Ishikawa (cell line): ENCODE data around the gene EXT2.

Experiments used
- CEBPB ChIP-seq: IDR thresholded peaks from 2 replicates; pipeline ENCODE4 v1.6.1; 2012
- CREB1 ChIP-seq: IDR thresholded peaks from 2 replicates; pipeline ENCODE4 v1.6.1; 2012; ENCODE audit warnings: low read depth
- EGR1 ChIP-seq: IDR thresholded peaks from 2 replicates; pipeline ENCODE4 v1.6.1; 2012
- EP300 ChIP-seq: IDR thresholded peaks from 2 replicates; pipeline ENCODE4 v1.6.1; 2012; ENCODE audit warnings: borderline replicate concordance
- FOXM1 ChIP-seq: IDR thresholded peaks from 2 replicates; pipeline ENCODE4 v1.6.1; 2012; ENCODE audit warnings: low read depth, borderline replicate concordance
- NFIC ChIP-seq: IDR thresholded peaks from 2 replicates; pipeline ENCODE4 v1.6.1; 2012
- RAD21 ChIP-seq: IDR thresholded peaks from 2 replicates; pipeline ENCODE4 v1.6.1; 2012; ENCODE audit warnings: low read depth
- TAF1 ChIP-seq: IDR thresholded peaks from 2 replicates; pipeline ENCODE4 v1.6.1; 2012; ENCODE audit warnings: low read depth, mild to moderate bottlenecking
- TCF12 ChIP-seq: IDR thresholded peaks from 2 replicates; pipeline ENCODE4 v1.6.1; 2012; ENCODE audit warnings: low read depth
- TEAD4 ChIP-seq: IDR thresholded peaks from 2 replicates; pipeline ENCODE4 v1.6.1; 2012
- USF1 ChIP-seq: IDR thresholded peaks from 2 replicates; pipeline ENCODE4 v1.6.1; 2012
- YY1 ChIP-seq: IDR thresholded peaks from 2 replicates; pipeline ENCODE4 v1.6.1; 2012; ENCODE audit warnings: low read depth
- ZBTB7A ChIP-seq: IDR thresholded peaks from 2 replicates; pipeline ENCODE4 v1.6.1; 2012; ENCODE audit warnings: low read depth
- TF ChIP-seq, protein P1 (sequence below): IDR thresholded peaks from 2 replicates; pipeline ENCODE4 v1.6.1; 2012
- TF ChIP-seq, protein P2 (sequence below): IDR thresholded peaks from 2 replicates; pipeline ENCODE4 v1.6.1; 2012; ENCODE audit warnings: low read depth, mild to moderate bottlenecking

Gene EXT2

DNA sequence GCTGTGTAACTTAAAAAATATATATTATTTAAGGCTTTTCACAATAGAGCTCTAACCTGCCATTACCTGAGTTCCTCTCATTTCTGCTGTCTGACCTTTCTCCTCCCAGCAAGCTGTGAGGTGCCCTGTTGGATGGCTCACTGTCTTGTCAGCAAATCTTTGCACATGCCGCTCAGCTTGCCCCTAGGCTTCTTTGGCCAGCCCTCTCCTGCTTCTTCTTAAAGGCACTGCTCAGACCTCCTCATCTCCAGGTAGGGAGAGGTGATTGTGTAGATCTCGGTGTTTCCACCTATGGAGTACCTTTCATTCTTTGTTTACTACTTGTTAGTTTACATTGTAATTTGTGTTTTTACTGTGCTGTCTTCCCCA lies 96.5 kb downstream of the EXT2 start:
- TF ChIP-seq CEBPB (no peak), NFIC (no peak), TEAD4 (no peak), YY1 (no peak), RAD21 (no peak), USF1 (no peak), TAF1 (no peak), CREB1 (no peak), EGR1 (no peak), TCF12 (no peak), EP300 (no peak), FOXM1 (no peak), ZBTB7A (no peak)
- TF ChIP-seq, protein P1, sequence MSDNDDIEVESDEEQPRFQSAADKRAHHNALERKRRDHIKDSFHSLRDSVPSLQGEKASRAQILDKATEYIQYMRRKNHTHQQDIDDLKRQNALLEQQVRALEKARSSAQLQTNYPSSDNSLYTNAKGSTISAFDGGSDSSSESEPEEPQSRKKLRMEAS = no peak
- TF ChIP-seq, protein P2, sequence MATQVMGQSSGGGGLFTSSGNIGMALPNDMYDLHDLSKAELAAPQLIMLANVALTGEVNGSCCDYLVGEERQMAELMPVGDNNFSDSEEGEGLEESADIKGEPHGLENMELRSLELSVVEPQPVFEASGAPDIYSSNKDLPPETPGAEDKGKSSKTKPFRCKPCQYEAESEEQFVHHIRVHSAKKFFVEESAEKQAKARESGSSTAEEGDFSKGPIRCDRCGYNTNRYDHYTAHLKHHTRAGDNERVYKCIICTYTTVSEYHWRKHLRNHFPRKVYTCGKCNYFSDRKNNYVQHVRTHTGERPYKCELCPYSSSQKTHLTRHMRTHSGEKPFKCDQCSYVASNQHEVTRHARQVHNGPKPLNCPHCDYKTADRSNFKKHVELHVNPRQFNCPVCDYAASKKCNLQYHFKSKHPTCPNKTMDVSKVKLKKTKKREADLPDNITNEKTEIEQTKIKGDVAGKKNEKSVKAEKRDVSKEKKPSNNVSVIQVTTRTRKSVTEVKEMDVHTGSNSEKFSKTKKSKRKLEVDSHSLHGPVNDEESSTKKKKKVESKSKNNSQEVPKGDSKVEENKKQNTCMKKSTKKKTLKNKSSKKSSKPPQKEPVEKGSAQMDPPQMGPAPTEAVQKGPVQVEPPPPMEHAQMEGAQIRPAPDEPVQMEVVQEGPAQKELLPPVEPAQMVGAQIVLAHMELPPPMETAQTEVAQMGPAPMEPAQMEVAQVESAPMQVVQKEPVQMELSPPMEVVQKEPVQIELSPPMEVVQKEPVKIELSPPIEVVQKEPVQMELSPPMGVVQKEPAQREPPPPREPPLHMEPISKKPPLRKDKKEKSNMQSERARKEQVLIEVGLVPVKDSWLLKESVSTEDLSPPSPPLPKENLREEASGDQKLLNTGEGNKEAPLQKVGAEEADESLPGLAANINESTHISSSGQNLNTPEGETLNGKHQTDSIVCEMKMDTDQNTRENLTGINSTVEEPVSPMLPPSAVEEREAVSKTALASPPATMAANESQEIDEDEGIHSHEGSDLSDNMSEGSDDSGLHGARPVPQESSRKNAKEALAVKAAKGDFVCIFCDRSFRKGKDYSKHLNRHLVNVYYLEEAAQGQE = no peak

DNA sequence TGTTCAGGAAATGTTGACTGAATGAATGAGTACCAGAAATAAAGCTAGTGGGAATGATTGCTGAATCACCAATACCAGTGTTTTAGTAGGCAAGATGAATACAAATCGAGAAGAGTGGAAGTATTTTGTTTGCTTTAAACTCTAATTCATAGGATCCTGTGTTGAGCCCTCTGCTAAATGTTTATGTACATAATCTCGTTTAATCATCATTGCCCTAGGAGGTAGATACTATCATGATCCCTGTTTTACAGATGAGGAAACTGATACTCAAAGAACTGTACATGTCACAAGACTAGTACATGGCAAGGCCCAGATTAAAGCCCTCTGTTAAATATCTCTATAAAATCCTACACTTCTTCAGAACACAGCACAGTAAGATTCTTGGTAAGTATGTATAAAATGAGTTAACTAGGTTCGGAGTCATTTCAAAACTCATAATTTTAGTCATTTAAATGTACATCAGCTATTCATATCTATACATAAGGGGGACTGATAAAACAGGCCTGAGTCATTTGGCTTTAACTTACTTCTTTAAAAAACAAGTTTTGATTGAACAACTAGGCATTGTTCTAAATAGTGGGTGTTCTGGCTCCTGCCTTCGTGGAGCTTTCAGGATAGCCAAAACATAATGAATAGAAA lies 97.1 kb downstream of the EXT2 start:
- TF ChIP-seq, protein P2 = no peak
- TF ChIP-seq FOXM1 (no peak), CREB1 (no peak), TCF12 (no peak), USF1 (no peak), ZBTB7A (no peak), EP300 (no peak), NFIC (no peak), YY1 (no peak), RAD21 (no peak), CEBPB (no peak), TEAD4 (no peak), EGR1 (no peak), TAF1 (no peak)
- TF ChIP-seq, protein P1 = no peak

GRCh38 chr11:44193856-44194255 lies 98.4 kb downstream of the EXT2 start:
- TF ChIP-seq, protein P1 = no peak
- no peak for TF ChIP-seq EGR1
- no peak for TF ChIP-seq YY1
- no peak for TF ChIP-seq ZBTB7A
- no peak for TF ChIP-seq TCF12
- no peak for TF ChIP-seq FOXM1
- TF ChIP-seq TEAD4 = no peak
- TF ChIP-seq, protein P2 = no peak
- no peak for TF ChIP-seq TAF1
- no peak for TF ChIP-seq CREB1
- no peak for TF ChIP-seq USF1
- TF ChIP-seq EP300 = no peak
- no peak for TF ChIP-seq NFIC
- no peak for TF ChIP-seq CEBPB
- no peak for TF ChIP-seq RAD21
